GM03348 (cell line): ENCODE measurements around the gene ZNF420.

Experiments used
- DNase-seq: peaks from one replicate; pipeline ENCODE4 v3.0.0; 2012; ENCODE audit warnings: low spot score

Gene ZNF420

DNA sequence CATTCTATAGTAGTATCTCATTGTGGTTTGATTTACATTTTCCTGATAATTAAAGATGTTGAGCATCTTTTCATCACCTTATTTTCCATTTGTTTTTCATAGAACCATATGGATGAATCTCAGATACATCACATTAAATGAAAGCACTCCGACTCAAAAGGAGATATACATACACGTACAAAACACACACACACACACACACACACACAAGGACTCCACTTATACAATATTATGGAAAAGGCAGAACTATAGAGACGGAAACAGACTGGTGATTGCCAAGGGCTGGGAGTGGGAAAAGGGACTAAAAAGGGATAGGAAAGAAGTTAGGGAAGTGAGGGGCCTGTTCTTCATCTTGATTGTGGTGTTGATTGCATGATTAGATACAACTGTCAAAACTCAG, 70.0 kb downstream of the ZNF420 start:
- DNase-seq, result no peak

GRCh38 chr19:37160153-37160552, 81.9 kb downstream of the ZNF420 start:
- no peak for DNase-seq

- DNase-seq, result no peak
Observed at GRCh38 chr19:37165635-37166034, 87.4 kb downstream of the ZNF420 start.

GRCh38 chr19:37172368-37173366, 94.4 kb downstream of the ZNF420 start, which contains the start of gene ZNF585A:
Gene ZNF585A (minus strand): TSS chr19:37172695. CDS start chr19:37169910, 2,785 bp downstream.
- DNase-seq, result peak; percentile 94
